ENCODE data around the gene SLC1A7.

Gene SLC1A7

GRCh38 chr1:53061123-53061858 lies 81.1 kb downstream of the SLC1A7 start:
- H3K36me3 ChIP-seq (ENCODE audit: insufficient read depth, low read length) = no peaks in the 10 kb centered on the region
- H3K4me1 ChIP-seq (ENCODE audit: insufficient read depth, low read length) = peaks cover 5% of the 10 kb centered on the region; the same call in 1 of the 2 replicates
- peak overlapping the region; percentile 56 for H3K9ac ChIP-seq (ENCODE audit: low read depth, low read length)
- H3K9me3 ChIP-seq (ENCODE audit: control insufficient read depth, insufficient read depth, low read length) = no peaks in the 10 kb centered on the region

- Histone ChIP-seq H3K4me1 (ENCODE audit: insufficient read depth, low read length) (peaks cover 5% of the 10 kb centered on the region; the same call in 1 of the 2 replicates), H3K9me3 (ENCODE audit: control insufficient read depth, insufficient read depth, low read length) (no peaks in the 10 kb centered on the region), H3K36me3 (ENCODE audit: insufficient read depth, low read length) (no peaks in the 10 kb centered on the region), H3K9ac (ENCODE audit: low read depth, low read length) (no peak overlapping the region)
Measured at GRCh38 chr1:53060579-53060978, 81.9 kb downstream of the SLC1A7 start.

GRCh38 chr1:53057127-53057526 lies 85.3 kb downstream of the SLC1A7 start:
- Histone ChIP-seq H3K9ac (ENCODE audit: low read depth, low read length) (no peak overlapping the region), H3K9me3 (ENCODE audit: control insufficient read depth, insufficient read depth, low read length) (no peaks in the 10 kb centered on the region), H3K36me3 (ENCODE audit: insufficient read depth, low read length) (no peaks in the 10 kb centered on the region), H3K4me1 (ENCODE audit: insufficient read depth, low read length) (peaks cover 5% of the 10 kb centered on the region; the same call in 1 of the 2 replicates)

- Histone ChIP-seq H3K9me3 (ENCODE audit: control insufficient read depth, insufficient read depth, low read length) (no peaks in the 10 kb centered on the region), H3K4me1 (ENCODE audit: insufficient read depth, low read length) (peaks cover 16% of the 10 kb centered on the region), H3K9ac (ENCODE audit: low read depth, low read length) (no peak overlapping the region), H3K36me3 (ENCODE audit: insufficient read depth, low read length) (no peaks in the 10 kb centered on the region; the same call in 1 of the 2 replicates)
Measured at GRCh38 chr1:53051676-53052075, 90.8 kb downstream of the SLC1A7 start.

GRCh38 chr1:53050310-53050709 lies 92.1 kb downstream of the SLC1A7 start:
- Histone ChIP-seq H3K9me3 (ENCODE audit: control insufficient read depth, insufficient read depth, low read length) (no peaks in the 10 kb centered on the region), H3K4me1 (ENCODE audit: insufficient read depth, low read length) (peaks cover 18% of the 10 kb centered on the region), H3K9ac (ENCODE audit: low read depth, low read length) (no peak overlapping the region), H3K36me3 (ENCODE audit: insufficient read depth, low read length) (no peaks in the 10 kb centered on the region; the same call in 1 of the 2 replicates)

- no peaks in the 10 kb centered on the region for H3K9me3 ChIP-seq (ENCODE audit: control insufficient read depth, insufficient read depth, low read length)
- no peak overlapping the region for H3K9ac ChIP-seq (ENCODE audit: low read depth, low read length)
- peaks cover 18% of the 10 kb centered on the region for H3K4me1 ChIP-seq (ENCODE audit: insufficient read depth, low read length)
- H3K36me3 ChIP-seq (ENCODE audit: insufficient read depth, low read length) = no peaks in the 10 kb centered on the region; the same call in 1 of the 2 replicates
Measured at GRCh38 chr1:53049574-53049967, 92.9 kb downstream of the SLC1A7 start.

GRCh38 chr1:53048960-53049573 lies 93.4 kb downstream of the SLC1A7 start:
- H3K9ac ChIP-seq (ENCODE audit: low read depth, low read length) = no peak overlapping the region
- H3K4me1 ChIP-seq (ENCODE audit: insufficient read depth, low read length) = peaks cover 18% of the 10 kb centered on the region
- H3K9me3 ChIP-seq (ENCODE audit: control insufficient read depth, insufficient read depth, low read length) = no peaks in the 10 kb centered on the region
- no peaks in the 10 kb centered on the region; the same call in 1 of the 2 replicates for H3K36me3 ChIP-seq (ENCODE audit: insufficient read depth, low read length)

GRCh38 chr1:53047737-53048736 lies 94.4 kb downstream of the SLC1A7 start:
- no peaks in the 10 kb centered on the region; the same call in 1 of the 2 replicates for H3K36me3 ChIP-seq (ENCODE audit: insufficient read depth, low read length)
- peaks cover 23% of the 10 kb centered on the region for H3K4me1 ChIP-seq (ENCODE audit: insufficient read depth, low read length)
- no peak overlapping the region for H3K9ac ChIP-seq (ENCODE audit: low read depth, low read length)
- H3K9me3 ChIP-seq (ENCODE audit: control insufficient read depth, insufficient read depth, low read length) = no peaks in the 10 kb centered on the region

GRCh38 chr1:53046930-53047329 lies 95.5 kb downstream of the SLC1A7 start:
- H3K9me3 ChIP-seq (ENCODE audit: control insufficient read depth, insufficient read depth, low read length) = no peaks in the 10 kb centered on the region
- H3K36me3 ChIP-seq (ENCODE audit: insufficient read depth, low read length) = no peaks in the 10 kb centered on the region; the same call in 1 of the 2 replicates
- peaks cover 23% of the 10 kb centered on the region for H3K4me1 ChIP-seq (ENCODE audit: insufficient read depth, low read length)
- H3K9ac ChIP-seq (ENCODE audit: low read depth, low read length) = no peak overlapping the region

GRCh38 chr1:53044926-53045325 lies 97.5 kb downstream of the SLC1A7 start:
- no peak overlapping the region for H3K9ac ChIP-seq (ENCODE audit: low read depth, low read length)
- H3K36me3 ChIP-seq (ENCODE audit: insufficient read depth, low read length) = no peaks in the 10 kb centered on the region
- H3K9me3 ChIP-seq (ENCODE audit: control insufficient read depth, insufficient read depth, low read length) = no peaks in the 10 kb centered on the region
- H3K4me1 ChIP-seq (ENCODE audit: insufficient read depth, low read length) = peaks cover 23% of the 10 kb centered on the region

- Histone ChIP-seq H3K4me1 (ENCODE audit: insufficient read depth, low read length) (peaks cover 14% of the 10 kb centered on the region), H3K36me3 (ENCODE audit: insufficient read depth, low read length) (no peaks in the 10 kb centered on the region), H3K9ac (ENCODE audit: low read depth, low read length) (no peak overlapping the region), H3K9me3 (ENCODE audit: control insufficient read depth, insufficient read depth, low read length) (no peaks in the 10 kb centered on the region)
Measured at GRCh38 chr1:53043271-53043670, 99.2 kb downstream of the SLC1A7 start.

GRCh38 chr1:53038566-53038965 lies 103.9 kb downstream of the SLC1A7 start:
- Histone ChIP-seq H3K4me1 (ENCODE audit: insufficient read depth, low read length) (peaks cover 3% of the 10 kb centered on the region; the same call in 1 of the 2 replicates), H3K9me3 (ENCODE audit: control insufficient read depth, insufficient read depth, low read length) (no peaks in the 10 kb centered on the region), H3K36me3 (ENCODE audit: insufficient read depth, low read length) (no peaks in the 10 kb centered on the region), H3K9ac (ENCODE audit: low read depth, low read length) (no peak overlapping the region)

Measured in ES-I3 (cell line).